ENCODE measurements around the gene CBFB.

The CBFB gene

DNA sequence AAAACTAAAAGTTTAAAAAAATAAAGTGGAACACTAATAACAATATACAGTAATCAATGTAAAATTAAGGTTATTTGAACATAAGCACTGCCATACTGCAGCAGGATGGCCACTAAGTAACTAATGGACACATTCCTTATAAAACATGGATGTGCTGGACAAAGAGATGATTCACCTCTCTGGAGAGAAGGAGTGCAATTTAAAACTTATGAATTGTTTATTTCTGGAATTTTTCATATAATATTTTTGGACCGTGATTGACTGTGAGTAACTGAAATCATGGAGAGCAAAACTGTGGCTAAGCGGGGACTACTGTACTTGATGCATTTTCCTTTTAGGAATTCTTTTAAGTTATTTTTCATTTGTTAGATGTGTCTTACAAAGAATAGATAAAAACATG lies 21.8 kb downstream of the CBFB start:
- DNase-seq: no peak

DNA sequence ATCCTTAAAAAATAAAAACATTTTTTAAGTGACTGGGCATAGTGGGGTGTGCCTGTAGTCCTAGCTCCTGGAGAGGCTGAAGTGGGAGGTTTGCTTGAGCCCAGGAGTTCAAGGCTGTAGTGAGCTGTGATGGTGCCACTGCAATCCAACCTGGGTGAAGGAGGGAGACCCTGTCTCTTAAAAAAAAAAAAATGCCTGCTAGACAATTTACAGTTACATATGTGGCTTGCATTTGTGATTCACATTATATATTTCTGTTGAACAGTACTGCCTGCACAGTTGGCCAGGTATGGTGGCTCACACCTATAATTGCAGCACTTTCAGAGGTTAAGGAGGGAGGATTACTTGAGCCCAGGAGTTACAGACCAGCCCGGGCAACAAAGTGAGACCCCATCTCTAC lies 23.4 kb downstream of the CBFB start:
- DNase-seq: no peak

GRCh38 chr16:67053767-67054334 lies 24.9 kb downstream of the CBFB start:
- DNase-seq: no peak

- DNase-seq: no peak
These were observed 26.0 kb downstream of the CBFB start for GRCh38 chr16:67054901-67055300.

GRCh38 chr16:67055712-67056487 lies 27.0 kb downstream of the CBFB start:
- DNase-seq: no peak

DNA sequence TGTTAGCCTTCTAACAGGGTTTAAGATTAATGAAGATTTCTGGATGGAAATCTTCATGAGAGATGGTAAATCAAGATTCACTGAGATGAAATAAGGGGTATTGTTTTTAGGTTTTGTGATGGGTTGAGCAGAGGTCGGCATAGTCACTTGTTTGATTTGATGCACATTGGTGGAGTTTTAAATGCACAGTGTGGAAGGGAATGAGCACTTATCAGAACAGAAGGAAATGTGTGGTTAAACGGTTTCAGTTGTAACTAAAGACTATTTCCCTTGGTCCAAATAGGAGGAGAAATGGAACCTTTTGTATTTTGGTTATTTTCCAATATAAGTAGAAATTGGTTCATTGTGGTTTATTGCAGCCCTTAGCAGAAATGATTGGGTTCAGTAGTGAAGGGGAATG lies 34.1 kb downstream of the CBFB start:
- DNase-seq: no peak

- DNase-seq: no peak
These were observed 39.3 kb downstream of the CBFB start for GRCh38 chr16:67068212-67068753.

DNA sequence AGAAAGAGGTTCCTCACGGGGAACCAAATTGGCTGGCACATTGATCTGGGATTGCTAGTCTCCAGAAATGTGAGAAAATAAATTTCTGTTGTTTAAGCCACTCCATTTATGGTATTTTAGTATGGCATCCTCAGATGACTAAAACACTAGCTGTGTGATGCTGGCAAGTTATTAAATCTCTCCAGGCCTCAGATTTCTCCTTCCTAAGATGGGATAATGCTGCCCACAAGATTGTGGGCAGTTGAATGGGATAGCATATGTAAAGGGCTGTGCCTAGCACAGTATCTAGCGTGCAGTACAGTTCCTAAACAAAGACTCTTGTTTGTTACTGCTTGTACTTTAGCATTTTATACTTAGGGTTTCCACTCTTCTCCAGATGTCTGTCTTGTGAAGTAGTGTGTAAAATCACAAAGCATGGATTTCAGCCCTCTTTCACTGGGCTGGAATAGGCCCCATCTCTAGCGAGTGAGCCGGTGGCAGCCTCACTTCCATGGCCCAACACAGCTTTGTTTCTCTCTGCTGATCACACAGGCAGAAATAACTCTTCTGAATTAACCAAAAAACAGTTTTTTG lies 42.6 kb downstream of the CBFB start:
- no peak for DNase-seq

- DNase-seq: no peak
These were observed 46.4 kb downstream of the CBFB start for GRCh38 chr16:67075331-67075730.

GRCh38 chr16:67077871-67078270 lies 48.9 kb downstream of the CBFB start:
- no peak for DNase-seq

DNA sequence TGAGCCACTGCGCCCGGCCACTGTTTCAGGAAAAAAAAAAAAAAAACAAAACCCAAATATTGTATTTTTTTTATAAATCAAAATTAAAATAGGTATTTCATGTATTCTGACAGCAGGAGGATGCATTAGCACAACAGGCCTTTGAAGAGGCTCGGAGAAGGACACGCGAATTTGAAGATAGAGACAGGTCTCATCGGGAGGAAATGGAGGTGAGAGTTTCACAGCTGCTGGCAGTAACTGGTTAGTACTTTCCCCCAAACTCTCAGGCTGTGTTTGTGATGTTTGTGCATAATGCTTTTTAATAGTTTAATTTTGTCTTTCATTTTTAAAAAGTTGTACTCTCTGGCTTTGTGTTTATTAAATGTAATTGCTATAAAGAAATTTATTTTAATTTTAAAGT lies 53.2 kb downstream of the CBFB start:
- DNase-seq: no peak

GRCh38 chr16:67082891-67083290 lies 53.9 kb downstream of the CBFB start:
- no peak for DNase-seq

- DNase-seq: no peak
These were observed 55.5 kb downstream of the CBFB start for GRCh38 chr16:67084345-67085028.

GRCh38 chr16:67086822-67087221 lies 57.9 kb downstream of the CBFB start:
- DNase-seq: no peak

- no peak for DNase-seq
These were observed 58.3 kb downstream of the CBFB start for GRCh38 chr16:67087291-67087690.

GRCh38 chr16:67087803-67088202 lies 58.9 kb downstream of the CBFB start:
- DNase-seq: no peak

- DNase-seq: no peak
These were observed 59.6 kb downstream of the CBFB start for GRCh38 chr16:67088551-67088950.

GRCh38 chr16:67089101-67089500 lies 60.2 kb downstream of the CBFB start:
- no peak for DNase-seq

DNA sequence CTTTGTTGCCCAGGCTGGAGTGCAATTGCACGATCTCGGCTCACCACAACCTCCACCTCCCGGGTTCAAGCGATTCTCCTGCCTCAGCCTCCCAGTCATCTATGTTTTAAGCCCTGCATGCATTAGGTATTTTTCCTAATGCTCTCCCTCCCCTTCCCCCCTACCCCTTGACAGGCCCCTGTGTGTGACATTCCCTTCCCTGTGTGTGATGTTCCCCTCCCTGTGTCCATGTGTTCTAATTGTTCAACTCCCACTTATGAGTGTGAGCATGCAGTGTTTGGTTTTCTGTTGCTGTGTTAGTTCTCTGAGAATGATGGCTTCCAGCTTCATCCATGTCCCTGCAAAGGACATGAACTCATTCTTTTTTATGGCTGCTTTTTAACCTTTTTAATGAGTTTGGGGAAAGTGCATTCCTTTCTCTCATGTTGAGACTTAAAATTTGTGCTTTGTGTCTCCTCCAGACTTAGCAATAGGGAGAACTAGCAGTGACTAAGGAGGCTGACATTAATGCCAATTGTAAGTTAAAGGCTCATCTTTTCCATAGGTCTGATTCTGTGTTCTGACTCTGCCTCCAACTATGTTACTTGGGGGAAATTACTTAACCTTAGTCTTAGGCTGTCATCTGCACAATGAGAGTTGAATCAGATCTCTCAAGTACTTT lies 63.1 kb downstream of the CBFB start:
- DNase-seq: no peak

DNA sequence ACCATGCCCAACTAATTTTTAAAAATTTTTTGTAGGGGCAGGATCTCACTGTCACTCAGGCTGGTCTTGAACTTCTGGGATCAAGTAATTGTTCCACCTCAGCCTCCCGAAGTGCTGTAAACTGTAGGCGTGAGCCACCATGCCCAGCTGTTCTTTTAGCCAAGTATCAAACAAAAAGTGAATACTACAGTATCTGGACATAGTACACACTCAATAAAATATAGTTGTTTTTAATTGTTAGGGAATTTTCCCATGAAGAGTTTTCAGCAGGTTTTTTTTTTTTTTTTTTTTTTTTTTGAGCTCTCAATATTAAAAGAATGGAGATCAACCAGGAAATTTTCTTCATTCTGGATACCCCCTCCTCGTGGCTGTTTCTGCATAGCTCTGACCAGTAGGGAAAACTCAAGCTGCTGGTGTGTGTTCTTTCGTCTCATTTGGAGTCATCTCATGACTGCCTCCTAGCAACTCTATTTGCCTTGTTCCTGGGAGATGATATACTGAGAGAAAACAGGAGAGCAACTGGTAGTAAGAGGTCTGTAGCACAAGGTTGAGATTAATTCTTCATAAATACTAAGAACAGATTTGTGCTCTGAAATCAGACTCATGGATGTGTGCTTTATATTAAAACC lies 64.3 kb downstream of the CBFB start:
- DNase-seq: no peak

- no peak for DNase-seq
These were observed 69.7 kb downstream of the CBFB start for GRCh38 chr16:67098599-67098998.

DNA sequence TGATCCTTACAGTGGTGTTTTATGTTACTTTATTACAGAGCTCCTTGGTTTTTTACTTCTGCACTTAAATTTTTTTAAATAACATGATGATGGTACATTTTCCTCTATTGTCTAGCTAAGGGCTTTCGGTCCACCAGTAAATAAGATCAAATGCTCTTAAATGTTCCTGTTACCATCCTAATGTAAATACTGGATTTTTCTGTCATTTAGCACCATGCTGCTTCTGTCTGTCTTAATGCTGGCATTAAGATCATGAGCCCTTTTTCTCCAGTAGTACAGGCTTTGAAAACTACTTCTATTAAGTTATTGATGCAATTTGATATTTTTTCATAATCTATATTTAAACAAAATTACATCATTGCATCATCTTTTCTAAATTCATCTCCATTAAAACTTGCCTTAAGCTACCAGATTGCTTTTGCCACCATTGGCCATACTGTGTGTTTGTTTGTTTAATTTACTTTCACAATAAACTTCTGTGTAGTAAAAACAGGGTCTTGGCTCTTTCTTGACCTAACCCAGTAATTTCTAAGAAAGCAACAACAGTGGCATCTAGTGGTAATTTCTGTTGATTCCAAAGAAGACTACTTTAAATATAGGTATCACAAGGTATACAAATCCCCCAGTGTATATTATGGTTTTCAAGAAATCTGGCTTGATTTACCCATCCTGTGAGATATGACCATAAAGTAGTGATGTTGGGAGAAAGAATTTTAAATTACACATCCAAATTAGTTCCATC lies 71.8 kb downstream of the CBFB start:
- DNase-seq: no peak

Data from activated T-cell treated with anti-CD3 and anti-CD28 coated beads for 4 hours (primary cell).